HepG2 (cell line): ENCODE results near the gene ZFR. TPM values are rescaled to one million over a fixed set of nuclear protein-coding genes. Genes with fewer than 3 reads are reported as not detected.

Experiments
- AGO2 ChIP-seq: fragments of 200-400 bp; formaldehyde crosslinking; optimal IDR thresholded peaks from 2 replicates; pipeline ENCODE3; 2017; ENCODE audit warnings: mild to moderate bottlenecking, low read depth, low read length, moderate library complexity
- CREBL2 ChIP-seq: sonication (generic); formaldehyde crosslinking; IDR thresholded peaks from 2 replicates; pipeline ENCODE4 v1.8.1; 2023; ENCODE audit warnings: missing genetic modification reagents, mild to moderate bottlenecking, borderline replicate concordance
- DBP ChIP-seq: sonication (generic); formaldehyde crosslinking; IDR thresholded peaks from 2 replicates; pipeline ENCODE4 v1.4.0; 2020; ENCODE audit warnings: missing genetic modification reagents; ENCODE audit errors: not compliant biosample characterization
- GABPA ChIP-seq, 2 experiments: IDR thresholded peaks; 2 replicates each; pipeline ENCODE4 v1.6.1; 2011 to 2016; ENCODE audit warnings: low read depth in 2 of 2, low read length in 1 of 2, missing biosample characterization in 1 of 2, missing genetic modification characterization in 1 of 2
- GMEB2 ChIP-seq: IDR thresholded peaks from 2 replicates; pipeline ENCODE4 v1.6.1; 2016; ENCODE audit warnings: missing biosample characterization, missing genetic modification reagents, low read depth
- KDM3A ChIP-seq: IDR thresholded peaks from 2 replicates; pipeline ENCODE4 v1.6.1; 2018; ENCODE audit warnings: low read depth, missing compliant biosample characterization
- KLF6 ChIP-seq: IDR thresholded peaks from 2 replicates; pipeline ENCODE4 v1.8.0; 2016; ENCODE audit warnings: missing biosample characterization, missing genetic modification reagents
- NR3C1 ChIP-seq: sonication (generic); formaldehyde crosslinking; IDR thresholded peaks from 2 replicates; pipeline ENCODE4 v1.4.0; 2020; ENCODE audit warnings: missing genetic modification reagents
- PAWR ChIP-seq: sonication (generic); formaldehyde crosslinking; IDR thresholded peaks from 2 replicates; pipeline ENCODE4 v1.4.0; 2020; ENCODE audit warnings: missing genetic modification reagents, mild to moderate bottlenecking, borderline replicate concordance
- PBX3 ChIP-seq: sonication (generic); formaldehyde crosslinking; IDR thresholded peaks from 2 replicates; pipeline ENCODE4 v1.8.1; 2023; ENCODE audit warnings: missing genetic modification reagents, inconsistent platforms, borderline replicate concordance
- RAD21 ChIP-seq: fragments of 450-650 bp; formaldehyde crosslinking; IDR thresholded peaks from 2 replicates; pipeline ENCODE4 v1.5.0; 2020; ENCODE audit warnings: mild to moderate bottlenecking
- RBM39 ChIP-seq: fragments of 200-400 bp; formaldehyde crosslinking; IDR thresholded peaks from one replicate; pipeline ENCODE4 v1.6.1; 2018; ENCODE audit warnings: antibody characterized with exemption, mild to moderate bottlenecking, low read depth, low read length; ENCODE audit not compliant: poor library complexity, severe bottlenecking
- SP4 ChIP-seq: sonication (generic); formaldehyde crosslinking; IDR thresholded peaks from 2 replicates; pipeline ENCODE4 v1.8.1; 2023; ENCODE audit warnings: mild to moderate bottlenecking, missing genetic modification reagents
- TERF1 ChIP-seq: sonication (generic); formaldehyde crosslinking; IDR thresholded peaks from 2 replicates; pipeline ENCODE4 v1.8.0; 2022; ENCODE audit warnings: mild to moderate bottlenecking, missing genetic modification reagents, moderate library complexity
- USF2 ChIP-seq, 2 experiments: sonication (generic) in 1 of 2; formaldehyde crosslinking in 1 of 2; IDR thresholded peaks; 2 replicates each; pipeline versions ENCODE4 v1.5.1 to v1.6.1; 2011 to 2020; ENCODE audit warnings: borderline replicate concordance in 1 of 2, low read depth in 1 of 2, low read length in 1 of 2, mild to moderate bottlenecking in 1 of 2, missing genetic modification reagents in 1 of 2, moderate library complexity in 1 of 2
- ZBTB1 ChIP-seq: sonication (generic); formaldehyde crosslinking; IDR thresholded peaks from 2 replicates; pipeline ENCODE4 v1.4.0; 2020; ENCODE audit warnings: missing genetic modification reagents, borderline replicate concordance
- ZFX ChIP-seq: sonication (generic); formaldehyde crosslinking; IDR thresholded peaks from 2 replicates; pipeline ENCODE4 v1.4.0; 2020; ENCODE audit warnings: mild to moderate bottlenecking, low read depth, missing genetic modification reagents, moderate library complexity
- ZNF30 ChIP-seq: sonication (generic); formaldehyde crosslinking; IDR thresholded peaks from 2 replicates; pipeline ENCODE4 v1.5.0; 2020; ENCODE audit warnings: mild to moderate bottlenecking, missing genetic modification reagents
- ZNF326 ChIP-seq: sonication (generic); formaldehyde crosslinking; IDR thresholded peaks from 2 replicates; pipeline ENCODE4 v1.4.0; 2020; ENCODE audit warnings: missing genetic modification reagents, borderline replicate concordance
- ZNF34 ChIP-seq: sonication (generic); formaldehyde crosslinking; IDR thresholded peaks from 2 replicates; pipeline ENCODE4 v1.4.0; 2020; ENCODE audit warnings: mild to moderate bottlenecking, missing genetic modification reagents, borderline replicate concordance
- ZNF768 ChIP-seq: sonication (generic); formaldehyde crosslinking; IDR thresholded peaks from 2 replicates; pipeline ENCODE4 v1.4.0; 2020; ENCODE audit warnings: missing genetic modification reagents
- ZNF773 ChIP-seq: sonication (generic); formaldehyde crosslinking; IDR thresholded peaks from 2 replicates; pipeline ENCODE4 v1.4.0; 2020; ENCODE audit warnings: missing genetic modification reagents, borderline replicate concordance
- polyA plus RNA-seq, 8 experiments: library from polyadenylated mRNA; depleted of rRNA in 3 of 8; stranded (reverse) in 7 of 8; unstranded in 1 of 8; fragments of >200 nt; fragmentation: Illumina TruSeq in 4 of 8; extraction: Trizol in 4 of 8; gene quantifications; 2 replicates each; pipeline versions ENCODE4 v1.2.1 to v1.2.3, GENCODE V29; 2011 to 2016; ENCODE audit warnings: low read depth in 4 of 8, missing spikeins in 1 of 8, mixed read lengths in 1 of 8; ENCODE audit not compliant: insufficient read depth in 1 of 8
- total RNA-seq, 5 experiments: library from RNA; depleted of rRNA; stranded (reverse); fragments of >200 nt; fragmentation: Illumina TruSeq; extraction: Trizol; gene quantifications; 2 replicates each; pipeline ENCODE4 v1.2.3, GENCODE V29; 2016; ENCODE audit warnings: low read depth in 1 of 5

The ZFR gene
- total and polyA plus RNA-seq, 2 of the 13 experiments (the other 11 are each of a cell fraction or from before 2014, with no cell fraction given) = 89.0 to 92.8 TPM

GRCh38 chr5:32319392-32319791 lies 125.1 kb downstream of the ZFR start (continued):
- no peak for TF ChIP-seq DBP (CRISPR knock-in tag)
- no peak for TF ChIP-seq KDM3A (CRISPR knock-in tag)
- no peak for TF ChIP-seq GABPA (IDR thresholded peaks at IDR 0.05; ENCODE audit: low read depth, low read length)
- no peak for TF ChIP-seq GABPA (CRISPR knock-in tag; IDR thresholded peaks at IDR 0.05; ENCODE audit: low read depth)
- no peak for TF ChIP-seq CREBL2 (CRISPR knock-in tag)
- TF ChIP-seq ZBTB1 = no peak
- no peak for TF ChIP-seq USF2 (IDR thresholded peaks at IDR 0.05; ENCODE audit: low read depth, low read length)
- no peak for TF ChIP-seq USF2 (CRISPR knock-in tag; IDR thresholded peaks at IDR 0.05; ENCODE audit: borderline replicate concordance)
- TF ChIP-seq PBX3 (CRISPR knock-in tag) = no peak
- no peak for TF ChIP-seq NR3C1 (CRISPR knock-in tag)
- TF ChIP-seq ZNF34 (CRISPR knock-in tag) = no peak
- TF ChIP-seq ZNF773 = no peak
- no peak for TF ChIP-seq ZNF30 (CRISPR knock-in tag)
- TF ChIP-seq RBM39 = no peak
- no peak for TF ChIP-seq KLF6 (CRISPR knock-in tag)
- TF ChIP-seq ZFX (CRISPR knock-in tag) = 0 out of 2 replicates have a peak, but pooled peaks have one; percentile 32
- no peak for TF ChIP-seq TERF1
- TF ChIP-seq GMEB2 (CRISPR knock-in tag) = no peak
- TF ChIP-seq PAWR (CRISPR knock-in tag) = no peak
- no peak for TF ChIP-seq RAD21 (CRISPR knock-in tag)
- TF ChIP-seq ZNF326 (CRISPR knock-in tag) = no peak
- TF ChIP-seq ZNF768 (CRISPR knock-in tag) = 0 out of 2 replicates have a peak, but pooled peaks have one; percentile 28
- 0 out of 2 replicates have a peak, but pooled peaks have one; percentile 30 for TF ChIP-seq SP4
- no peak for TF ChIP-seq AGO2
